Activated CD8-positive, alpha-beta memory T cell treated with anti-CD3 and anti-CD28 coated beads, Interleukin-2, amount 50 U/mL, for 1 hour (primary cell): Measurements from ENCODE around the gene MYMX.
"Not testable (repeated sequence)": the region's sequence is repeated elsewhere in the genome, so short reads cannot be mapped to it uniquely, and the experiment has no call there.

Experiments used
- DNase-seq: peaks from one replicate; pipeline ENCODE4 v3.0.0-alpha.2; 2020; ENCODE audit errors: extremely low read depth

MYMX gene

DNA sequence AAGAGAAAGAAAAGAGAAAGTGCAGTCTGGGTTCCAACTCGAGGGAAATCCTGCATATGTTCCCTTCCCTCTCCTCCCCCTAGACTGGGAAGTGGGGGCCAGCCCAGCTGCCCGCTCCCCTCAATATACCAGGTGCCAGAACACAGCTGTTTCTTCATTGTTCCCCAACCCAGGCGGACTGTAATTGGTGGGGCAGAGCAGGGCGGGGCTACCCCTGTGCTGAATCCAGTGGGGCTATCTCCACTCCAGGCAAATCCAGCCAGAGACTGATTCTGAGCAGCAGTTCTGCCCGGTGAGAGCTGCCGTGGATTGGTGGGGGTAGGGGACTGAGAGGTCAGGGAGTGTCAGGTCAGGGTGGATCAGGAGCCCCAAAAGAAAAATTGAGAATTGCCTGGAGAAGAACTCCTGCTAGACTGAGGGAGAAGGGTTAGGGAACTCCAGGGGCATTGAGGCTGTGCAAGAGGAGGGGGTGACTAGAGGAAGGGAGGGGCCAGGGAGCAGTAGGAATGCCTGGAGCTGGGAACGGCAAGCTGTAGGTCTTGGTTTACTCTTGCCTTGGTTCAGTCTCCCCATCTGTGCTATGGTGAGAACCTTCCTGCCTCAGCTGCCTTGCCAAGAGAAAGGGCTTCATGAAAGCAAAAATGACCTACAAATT is at the start of gene MYMX:
MYMX (plus strand) TSS at position 250 of the 655 bp plus-strand sequence. CDS start 546 bp downstream, outside the sequence.
- DNase-seq = no peak

DNA sequence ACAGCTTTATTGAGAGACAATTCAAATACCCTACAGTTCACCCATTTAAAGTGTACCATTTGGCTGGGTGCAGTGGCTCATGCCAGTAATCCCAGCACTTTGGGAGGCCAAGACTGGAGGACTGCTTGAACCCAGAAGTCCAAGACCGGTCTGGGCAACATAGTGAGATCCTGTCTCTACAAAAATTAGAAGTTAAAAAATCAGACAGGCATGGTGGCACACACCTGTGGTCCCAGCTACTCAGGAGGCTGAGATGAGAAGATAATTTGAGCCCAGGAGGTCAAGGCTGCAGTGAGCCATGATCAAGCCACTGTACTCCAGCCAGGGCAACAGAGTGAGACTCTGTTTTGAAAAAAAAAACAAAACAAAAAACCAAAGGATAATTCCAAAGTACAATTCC is 49.2 kb upstream of the MYMX start:
- no peak for DNase-seq

DNA sequence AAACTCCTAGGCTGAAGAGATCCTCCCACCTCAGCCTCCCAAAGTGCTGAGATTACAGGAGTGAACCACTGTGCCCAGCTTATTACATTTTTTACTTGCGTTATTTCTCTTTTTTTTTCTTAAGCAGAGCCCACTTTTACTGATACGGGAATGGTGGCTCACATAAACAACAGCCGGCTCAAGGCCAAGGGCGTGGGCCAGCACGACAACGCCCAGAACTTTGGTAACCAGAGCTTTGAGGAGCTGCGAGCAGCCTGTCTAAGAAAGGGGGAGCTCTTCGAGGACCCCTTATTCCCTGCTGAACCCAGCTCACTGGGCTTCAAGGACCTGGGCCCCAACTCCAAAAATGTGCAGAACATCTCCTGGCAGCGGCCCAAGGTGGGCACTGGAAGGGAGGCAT is 47.6 kb upstream of the MYMX start:
- DNase-seq = no peak

DNA sequence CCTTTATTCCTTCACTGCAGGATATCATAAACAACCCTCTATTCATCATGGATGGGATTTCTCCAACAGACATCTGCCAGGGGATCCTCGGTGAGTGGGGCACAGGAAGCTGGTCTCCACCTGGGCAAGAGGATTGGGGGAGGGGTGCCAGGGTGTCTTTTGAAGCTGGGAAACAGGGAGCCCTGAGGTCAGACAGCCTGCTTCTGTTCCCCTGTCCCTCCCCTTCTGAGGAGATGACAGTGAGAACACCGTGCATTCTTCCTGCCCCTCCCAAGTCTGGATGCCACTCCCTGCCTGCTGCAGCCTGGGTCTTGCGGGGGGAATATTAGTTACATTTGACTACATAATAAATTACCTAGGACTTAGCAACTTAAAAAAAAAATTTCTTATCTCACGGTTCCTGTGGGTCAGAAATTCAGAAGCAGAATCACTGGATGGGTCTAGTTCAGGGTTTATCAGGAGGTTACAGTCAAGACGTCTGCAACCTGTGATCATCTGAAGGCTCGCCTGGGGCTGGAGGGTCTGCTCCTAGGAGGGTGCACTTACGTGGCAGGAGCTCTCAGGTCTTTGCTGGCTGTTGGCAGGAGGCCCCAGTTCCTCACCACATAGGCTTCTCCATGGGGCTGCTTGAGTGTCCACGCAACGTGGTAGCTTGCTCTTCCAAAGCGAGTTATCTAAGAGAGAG is 46.7 kb upstream of the MYMX start:
- no peak for DNase-seq

DNA sequence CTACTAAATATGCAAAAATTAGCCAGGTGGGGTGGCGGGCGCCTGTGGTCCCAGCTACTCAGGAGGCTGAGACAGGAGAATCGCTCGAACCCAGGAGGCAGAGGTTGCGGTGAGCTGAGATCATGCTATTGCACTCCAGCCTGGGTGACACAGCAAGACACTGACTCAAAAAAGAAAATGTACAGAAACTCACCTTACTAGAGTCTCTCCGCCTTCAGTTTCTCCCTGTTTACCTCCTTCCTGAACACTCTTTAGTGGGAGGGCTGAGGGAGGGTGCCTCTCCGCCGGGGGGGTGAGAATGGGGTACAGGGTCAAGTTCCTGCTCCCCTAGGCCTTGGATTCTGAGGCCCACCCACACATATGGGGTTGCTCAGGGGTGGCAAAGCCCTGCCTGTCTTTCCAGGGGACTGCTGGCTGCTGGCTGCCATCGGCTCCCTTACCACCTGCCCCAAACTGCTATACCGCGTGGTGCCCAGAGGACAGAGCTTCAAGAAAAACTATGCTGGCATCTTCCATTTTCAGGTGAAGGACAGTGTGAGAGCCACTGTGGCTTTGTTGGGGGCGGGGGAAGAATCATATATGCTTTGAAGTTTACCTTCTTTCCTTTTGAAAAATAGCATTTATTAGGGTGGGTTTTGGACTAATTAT is 44.7 kb upstream of the MYMX start:
- DNase-seq = no peak

DNA sequence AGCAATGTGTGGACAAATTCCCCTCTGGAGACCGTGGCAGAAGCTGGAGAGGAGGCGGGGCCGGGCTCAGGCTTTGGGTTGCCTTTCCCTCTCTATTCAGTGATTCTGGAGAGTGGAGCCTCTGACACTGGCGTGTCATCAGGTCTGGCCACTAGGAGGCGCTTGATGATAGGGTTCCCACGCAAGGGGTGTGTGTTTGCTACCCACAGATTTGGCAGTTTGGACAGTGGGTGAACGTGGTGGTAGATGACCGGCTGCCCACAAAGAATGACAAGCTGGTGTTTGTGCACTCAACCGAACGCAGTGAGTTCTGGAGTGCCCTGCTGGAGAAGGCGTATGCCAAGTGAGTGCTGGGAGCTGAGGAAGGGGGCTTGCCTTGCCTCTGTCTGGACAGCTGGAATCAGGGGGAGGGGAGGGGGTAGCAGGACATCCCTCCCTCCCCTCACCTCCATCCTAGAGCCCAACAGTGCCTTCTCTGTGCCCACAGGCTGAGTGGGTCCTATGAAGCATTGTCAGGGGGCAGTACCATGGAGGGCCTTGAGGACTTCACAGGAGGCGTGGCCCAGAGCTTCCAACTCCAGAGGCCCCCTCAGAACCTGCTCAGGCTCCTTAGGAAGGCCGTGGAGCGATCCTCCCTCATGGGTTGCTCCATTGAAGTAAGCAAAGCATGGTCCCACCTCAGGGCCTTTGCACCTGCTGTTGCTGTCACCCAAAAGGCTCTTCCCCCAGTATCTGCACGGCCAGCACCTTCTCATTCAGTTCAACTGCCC is 43.8 kb upstream of the MYMX start:
- DNase-seq = peak; percentile 43

DNA sequence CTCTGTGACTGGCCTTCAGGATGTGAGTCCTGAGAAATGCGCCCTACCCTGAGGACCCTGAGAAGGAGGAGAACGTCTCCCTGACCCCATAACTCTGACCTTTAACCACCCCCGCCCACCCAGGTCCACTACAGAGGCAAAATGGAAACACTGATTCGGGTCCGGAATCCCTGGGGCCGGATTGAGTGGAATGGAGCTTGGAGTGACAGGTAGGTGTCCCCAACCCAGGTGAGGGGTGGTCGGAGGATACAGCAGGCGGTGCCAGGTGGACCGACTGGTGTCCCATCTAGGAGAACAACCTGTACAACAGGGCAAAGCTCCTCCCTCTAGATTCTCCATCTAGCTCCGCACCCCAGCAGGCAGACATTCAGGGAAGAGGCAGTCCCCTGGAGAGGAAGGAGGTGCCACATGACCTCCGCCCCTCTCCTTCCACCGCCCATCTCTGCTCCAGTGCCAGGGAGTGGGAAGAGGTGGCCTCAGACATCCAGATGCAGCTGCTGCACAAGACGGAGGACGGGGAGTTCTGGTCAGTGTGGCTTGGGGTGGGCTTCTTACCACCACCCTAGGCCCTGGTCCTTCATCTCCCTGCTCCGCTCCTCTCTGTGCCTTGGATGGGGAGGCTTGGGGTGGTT is 40.5 kb upstream of the MYMX start:
- no peak for DNase-seq

DNA sequence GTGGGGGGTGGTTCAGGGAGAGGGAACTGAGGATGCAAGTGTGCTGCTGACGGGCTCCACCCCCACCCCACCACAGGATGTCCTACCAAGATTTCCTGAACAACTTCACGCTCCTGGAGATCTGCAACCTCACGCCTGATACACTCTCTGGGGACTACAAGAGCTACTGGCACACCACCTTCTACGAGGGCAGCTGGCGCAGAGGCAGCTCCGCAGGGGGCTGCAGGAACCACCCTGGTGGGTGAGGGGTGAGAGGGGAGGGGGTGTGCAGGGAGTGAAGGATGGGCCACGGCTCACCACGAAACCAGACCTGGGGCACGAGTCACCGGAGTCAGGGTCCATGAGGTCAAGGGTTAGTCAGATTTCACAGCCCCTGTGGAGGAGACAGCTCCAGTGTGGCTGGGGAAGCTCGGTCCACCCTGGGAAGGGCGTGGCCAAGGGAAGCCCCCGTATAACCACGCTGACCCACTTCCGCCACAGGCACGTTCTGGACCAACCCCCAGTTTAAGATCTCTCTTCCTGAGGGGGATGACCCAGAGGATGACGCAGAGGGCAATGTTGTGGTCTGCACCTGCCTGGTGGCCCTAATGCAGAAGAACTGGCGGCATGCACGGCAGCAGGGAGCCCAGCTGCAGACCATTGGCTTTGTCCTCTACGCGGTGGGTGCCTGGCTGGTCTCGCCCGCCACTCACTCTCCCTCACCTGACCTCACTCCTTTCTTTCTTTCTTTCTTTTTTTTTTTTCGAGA is 39.8 kb upstream of the MYMX start:
- DNase-seq = no peak

DNA sequence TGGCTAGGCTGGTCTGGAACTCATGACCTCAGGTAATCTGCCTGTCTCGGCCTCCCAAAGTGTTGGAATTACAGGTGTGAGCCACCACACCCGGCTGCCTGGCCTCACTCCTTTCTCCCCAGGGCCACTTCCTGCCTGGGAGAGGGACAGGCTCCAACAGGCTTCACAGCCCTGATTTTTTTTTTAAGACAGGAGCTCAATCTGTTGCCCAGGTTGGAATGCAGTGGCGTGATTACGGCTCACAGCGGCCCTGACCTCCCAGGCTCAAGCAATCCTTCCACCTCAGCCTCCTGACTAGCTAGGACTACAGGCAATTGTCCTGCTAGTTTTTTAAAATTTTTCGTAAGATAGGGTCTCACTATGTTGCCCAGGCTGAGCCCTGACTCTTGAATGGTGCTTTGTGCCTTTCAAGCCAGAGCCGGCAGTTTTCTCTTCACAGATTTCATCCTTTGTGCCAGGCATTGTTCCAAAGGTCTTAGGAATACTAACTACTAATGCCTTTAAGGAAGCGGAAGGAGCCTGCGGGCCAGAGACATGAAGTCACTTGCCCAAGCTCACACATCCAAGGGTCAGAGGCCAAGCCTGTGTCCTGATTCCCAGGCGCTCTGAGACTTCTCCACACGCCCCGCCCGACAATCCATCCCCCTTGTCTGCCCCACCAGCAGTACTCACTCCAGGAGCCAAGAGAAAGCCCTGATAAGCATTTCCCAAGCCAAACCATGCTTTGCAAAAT is 38.9 kb upstream of the MYMX start:
- no peak for DNase-seq

DNA sequence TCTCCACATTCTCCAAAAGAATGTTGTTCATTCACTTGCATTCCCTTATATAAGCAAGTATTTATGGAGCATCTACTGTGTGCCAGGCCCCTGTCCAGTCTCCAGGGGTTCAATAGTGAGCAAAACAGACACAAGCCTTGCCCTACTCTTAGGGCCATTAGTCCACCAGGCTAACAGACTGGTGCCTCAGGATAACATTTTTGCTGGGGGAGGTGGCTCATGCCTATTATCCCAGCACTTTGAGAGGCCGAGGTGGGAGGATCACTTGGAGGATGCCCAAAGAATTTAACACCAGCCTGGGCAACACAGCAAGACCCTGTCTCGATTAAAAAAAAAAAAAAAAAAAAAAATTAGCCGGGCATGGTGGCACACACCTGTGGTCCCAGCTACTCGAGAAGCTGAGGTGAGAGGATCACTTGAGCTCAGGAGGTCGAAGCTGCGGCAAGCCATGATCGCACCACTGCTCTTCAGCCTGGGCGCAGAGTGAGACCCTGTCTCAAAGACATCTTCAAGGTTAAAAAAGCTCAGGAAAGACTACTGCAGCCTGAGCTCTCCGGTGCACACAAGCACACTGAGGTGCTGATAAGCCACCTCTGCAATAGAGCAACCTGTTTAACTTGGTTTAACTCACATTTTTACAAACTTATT is 38.2 kb upstream of the MYMX start:
- DNase-seq = no peak

DNA sequence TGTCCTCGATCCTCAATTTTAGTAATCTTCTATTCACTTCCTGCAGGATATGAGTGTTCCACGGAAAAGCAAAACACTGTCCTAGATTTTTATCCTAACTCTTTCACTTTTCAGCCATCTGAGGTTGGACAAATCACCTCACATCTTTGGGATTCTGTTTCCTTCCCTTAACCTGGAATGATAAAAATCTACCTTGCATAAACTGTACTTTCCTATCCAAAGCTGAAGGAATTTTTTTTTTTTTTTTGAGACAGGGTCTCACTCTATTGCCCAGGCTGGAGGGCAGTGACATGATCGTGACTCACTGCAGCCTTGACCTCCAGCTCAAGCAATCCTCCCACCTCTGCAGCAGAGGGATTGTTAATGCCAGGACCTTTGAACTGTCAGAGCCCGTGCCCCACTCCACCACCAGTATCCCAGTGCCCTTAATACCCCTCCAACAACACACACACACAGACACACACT is 37.6 kb upstream of the MYMX start:
- DNase-seq = no peak

DNA sequence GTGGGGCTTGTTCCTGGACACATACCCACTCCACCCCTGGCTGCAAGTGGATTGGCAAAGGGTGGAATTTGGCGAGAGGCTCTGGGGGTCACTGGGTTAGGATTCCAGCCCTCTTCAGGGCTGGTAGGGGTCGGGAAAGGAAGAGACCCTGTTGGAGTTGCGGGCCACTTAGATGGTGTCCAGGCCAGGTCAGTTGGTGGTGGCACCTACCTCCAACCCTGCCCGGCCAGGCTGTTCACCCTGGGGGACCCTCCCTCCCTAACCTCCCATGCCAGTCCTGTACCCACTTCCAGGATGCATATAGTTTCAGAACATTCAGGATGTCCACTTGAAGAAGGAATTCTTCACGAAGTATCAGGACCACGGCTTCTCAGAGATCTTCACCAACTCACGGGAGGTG is 37.1 kb upstream of the MYMX start:
- DNase-seq = no peak

DNA sequence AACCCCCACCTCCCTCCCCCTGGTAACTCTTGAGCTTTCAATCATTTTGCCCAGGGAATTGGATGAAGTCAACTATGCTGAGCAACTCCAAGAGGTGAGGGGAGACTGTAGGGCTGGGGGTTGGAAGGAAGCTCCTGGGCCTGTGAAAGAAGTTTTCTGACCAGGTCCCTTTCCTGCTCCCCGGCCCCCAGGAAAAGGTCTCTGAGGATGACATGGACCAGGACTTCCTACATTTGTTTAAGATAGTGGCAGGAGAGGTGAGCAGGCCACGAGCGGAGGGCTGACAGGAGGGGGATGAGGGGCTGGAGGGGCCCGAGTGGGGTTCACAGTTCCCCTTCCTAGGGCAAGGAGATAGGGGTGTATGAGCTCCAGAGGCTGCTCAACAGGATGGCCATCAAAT is 36.3 kb upstream of the MYMX start:
- no peak for DNase-seq

DNA sequence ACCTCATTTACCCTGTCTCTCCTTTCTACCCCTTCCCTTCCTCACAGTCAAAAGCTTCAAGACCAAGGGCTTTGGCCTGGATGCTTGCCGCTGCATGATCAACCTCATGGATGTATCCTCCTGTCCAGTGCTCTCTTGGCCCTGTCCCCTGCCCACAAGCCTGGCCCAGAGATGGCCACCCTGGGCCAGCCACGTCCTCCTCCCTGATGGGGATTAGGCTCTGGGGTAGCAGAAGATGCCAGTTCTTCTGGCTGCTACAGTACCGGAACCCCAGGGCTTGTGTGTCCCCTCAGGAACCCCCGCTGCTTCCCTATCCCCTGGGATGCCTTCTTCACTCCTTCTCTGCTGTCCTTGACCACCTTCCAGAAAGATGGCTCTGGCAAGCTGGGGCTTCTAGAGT is 35.8 kb upstream of the MYMX start:
- no peak for DNase-seq

DNA sequence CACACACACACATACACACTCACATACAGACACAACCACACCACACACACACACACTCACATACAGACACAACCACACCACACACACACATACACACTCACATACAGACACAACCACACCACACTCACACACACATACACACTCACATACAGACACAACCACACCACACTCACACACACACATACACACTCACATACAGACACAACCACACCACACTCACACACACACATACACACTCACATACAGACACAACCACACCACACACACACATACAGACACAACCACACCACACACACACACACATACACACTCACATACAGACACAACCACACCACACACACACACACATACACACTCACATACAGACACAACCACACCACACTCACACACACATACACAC is 34.9 kb upstream of the MYMX start:
- DNase-seq = not testable (repeated sequence)

DNA sequence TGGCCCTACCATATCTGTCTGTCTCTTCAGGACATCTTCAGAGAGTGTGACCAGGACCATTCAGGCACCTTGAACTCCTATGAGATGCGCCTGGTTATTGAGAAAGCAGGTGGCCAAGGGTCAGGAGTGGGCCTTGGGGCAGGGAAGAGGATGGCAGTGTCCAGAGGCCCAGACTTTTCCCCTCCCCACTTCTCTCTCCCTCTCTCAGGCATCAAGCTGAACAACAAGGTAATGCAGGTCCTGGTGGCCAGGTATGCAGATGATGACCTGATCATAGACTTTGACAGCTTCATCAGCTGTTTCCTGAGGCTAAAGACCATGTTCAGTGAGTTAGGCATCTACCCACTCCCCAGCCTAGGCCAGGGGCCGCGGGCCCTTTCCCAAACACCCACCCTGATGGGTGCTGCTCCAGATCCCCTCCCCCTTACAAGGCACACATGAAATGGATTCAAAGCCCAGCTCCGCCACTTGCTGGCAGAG is 33.8 kb upstream of the MYMX start:
- no peak for DNase-seq

DNA sequence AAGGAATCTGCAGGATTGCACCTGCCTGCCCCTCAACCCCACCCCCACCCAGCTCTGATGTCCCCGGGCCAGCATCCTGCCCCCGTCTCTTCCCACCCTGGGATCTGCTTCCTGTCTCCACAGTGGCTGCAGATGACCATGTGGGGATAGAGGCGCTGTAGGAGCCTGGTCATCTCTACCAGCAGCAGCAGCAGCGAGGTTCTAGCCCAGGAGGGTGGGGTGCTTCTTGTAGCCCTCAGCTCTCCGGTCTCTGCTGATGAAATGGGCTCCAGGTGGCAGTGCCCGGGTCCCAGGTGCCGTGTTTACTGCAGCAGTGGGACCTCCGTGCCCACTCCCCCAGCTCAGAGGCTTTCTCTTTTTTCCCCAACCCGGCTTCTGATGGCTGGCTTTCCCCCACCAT is 32.9 kb upstream of the MYMX start:
- DNase-seq = no peak

DNA sequence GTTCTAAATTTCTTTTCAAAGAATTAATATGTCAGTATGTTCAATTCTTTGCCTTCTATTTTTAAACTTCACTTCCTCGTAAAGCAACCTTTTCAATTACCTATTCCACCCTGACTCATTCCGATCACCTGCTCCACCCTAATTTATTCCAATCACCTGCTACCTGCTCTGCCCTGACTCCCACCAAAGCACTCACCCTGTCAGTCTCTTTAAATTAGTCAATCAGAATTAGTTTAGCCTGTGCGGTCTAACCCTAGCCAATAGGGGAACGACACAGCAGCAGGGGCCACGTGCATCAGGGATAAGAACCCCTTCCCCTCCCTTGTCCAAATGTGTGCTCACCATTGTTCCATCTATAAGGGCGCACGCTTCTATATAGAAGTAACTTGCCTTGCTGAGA is 31.4 kb upstream of the MYMX start:
- not testable (repeated sequence) for DNase-seq

DNA sequence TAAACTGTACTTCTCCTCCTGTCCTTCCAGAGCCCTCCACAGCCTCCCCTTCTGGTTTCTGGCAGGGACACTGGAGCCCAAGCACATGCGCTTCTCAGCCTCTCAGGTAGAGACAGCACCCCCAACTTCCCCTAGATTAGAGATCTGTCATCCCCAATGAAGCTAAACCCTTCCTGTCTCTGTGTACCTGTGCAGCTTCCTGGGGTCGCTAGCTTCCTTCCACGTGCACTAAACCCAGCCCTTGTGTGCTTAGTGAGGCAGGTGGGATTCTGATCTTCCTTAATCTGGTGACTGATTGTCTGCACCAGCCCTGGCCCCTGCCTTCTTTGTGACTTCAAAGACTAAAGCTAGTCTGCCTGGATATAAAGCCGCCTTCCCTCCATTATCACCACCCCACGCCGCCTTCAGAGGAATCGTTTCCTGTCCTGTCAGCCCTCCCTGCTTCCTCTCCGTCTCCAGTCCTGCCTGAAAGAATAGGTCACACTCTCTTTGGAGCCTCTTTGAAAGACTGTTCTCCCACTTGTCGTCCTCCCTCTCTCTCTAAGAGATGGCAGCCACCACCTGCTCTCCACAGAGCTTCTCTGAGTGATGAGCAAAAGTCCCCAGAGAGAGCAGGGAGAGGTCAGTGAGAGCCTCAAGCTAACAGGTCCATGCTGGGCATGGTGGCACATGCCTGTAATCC is 30.6 kb upstream of the MYMX start:
- no peak for DNase-seq
